Measurements from ENCODE around the gene CIB4. TPM values are rescaled to one million over a fixed set of nuclear protein-coding genes. Genes with fewer than 3 reads are reported as not detected.

The CIB4 gene
- total RNA-seq (not detected), polyA plus RNA-seq (not detected), total RNA-seq (not detected)

GRCh38 chr2:26640781-26641564, at the start of gene CIB4:
Gene CIB4, minus strand, starts transcription at chr2:26641366. Its CDS starts 52 bp downstream, at chr2:26641314.
- ChIA-PET POLR2A (no interaction called here), CTCF (no interaction called here)
- H3K36me3 Mint-ChIP-seq, result peaks cover 0 to 3% (median 0%) of the 10 kb centered on the region in 5 donors
- no peak within 1 kb of the TSS for H3K27ac Mint-ChIP-seq
- no peak for DNase-seq
- Histone ChIP-seq H3K4me3 (ENCODE audit: low read length) (no peak within 1 kb of the TSS), H3K9me3 (ENCODE audit: control insufficient read depth in 2 of 3, low read length in 3 of 3) (no peaks in the 10 kb centered on the region), H3K36me3 (ENCODE audit: control insufficient read depth in 2 of 3, insufficient read depth in 3 of 3, low read length in 3 of 3) (no peaks in the 10 kb centered on the region), H3K27me3 (ENCODE audit: control insufficient read depth in 2 of 2, insufficient read depth in 2 of 2, low read length in 2 of 2) (no peaks in the 10 kb centered on the region), H3K27ac (ENCODE audit: low read depth, low read length) (no peak within 1 kb of the TSS), H3K4me1 (ENCODE audit: control insufficient read depth in 2 of 2, insufficient read depth in 2 of 2, low read length in 2 of 2) (no peaks in the 10 kb centered on the region)
- H3K4me3 Mint-ChIP-seq, result no peak within 1 kb of the TSS
- no peak for ATAC-seq
- intact Hi-C loops (cut with micrococcal nuclease), result no loop called here
- H3K27me3 Mint-ChIP-seq, result peaks cover 19 to 41% (median 32%) of the 10 kb centered on the region in 5 donors
- H3K9me3 Mint-ChIP-seq, result no peaks in the 10 kb centered on the region
- peaks cover 0 to 4% (median 0%) of the 10 kb centered on the region in 7 donors for H3K4me1 Mint-ChIP-seq

- no peak for DNase-seq
- Mint-ChIP-seq H3K36me3 (no peaks in the 10 kb centered on the region), H3K4me1 (peaks cover 0 to 8% (median 0%) of the 10 kb centered on the region in 7 donors), H3K27ac (no peak overlapping the region), H3K9me3 (peaks cover 0 to 5% (median 0%) of the 10 kb centered on the region in 11 donors), H3K4me3 (no peak overlapping the region), H3K27me3 (peaks cover 49 to 67% (median 57%) of the 10 kb centered on the region in 5 donors)
- intact Hi-C loops (cut with micrococcal nuclease), result no loop called here
- Histone ChIP-seq H3K9me3 (ENCODE audit: control insufficient read depth in 2 of 3, low read length in 3 of 3) (no peaks in the 10 kb centered on the region), H3K27ac (ENCODE audit: low read depth, low read length) (no peak overlapping the region), H3K36me3 (ENCODE audit: control insufficient read depth in 2 of 3, insufficient read depth in 3 of 3, low read length in 3 of 3) (no peaks in the 10 kb centered on the region), H3K4me3 (ENCODE audit: low read length) (no peak overlapping the region), H3K4me1 (ENCODE audit: control insufficient read depth in 2 of 2, insufficient read depth in 2 of 2, low read length in 2 of 2) (no peaks in the 10 kb centered on the region), H3K27me3 (ENCODE audit: control insufficient read depth in 2 of 2, insufficient read depth in 2 of 2, low read length in 2 of 2) (no peaks in the 10 kb centered on the region)
- POLR2A ChIA-PET, result no interaction called here
- no peak for ATAC-seq
- CTCF ChIA-PET, result no interaction called here
Measured at GRCh38 chr2:26687801-26688200, 46.6 kb upstream of the CIB4 start.

- Mint-ChIP-seq H3K9me3 (peaks cover 0 to 5% (median 0%) of the 10 kb centered on the region in 11 donors), H3K4me1 (peaks cover 0 to 8% (median 0%) of the 10 kb centered on the region in 7 donors), H3K4me3 (no peak overlapping the region), H3K27me3 (peaks cover 52 to 69% (median 62%) of the 10 kb centered on the region in 5 donors), H3K36me3 (no peaks in the 10 kb centered on the region), H3K27ac (no peak overlapping the region)
- H3K4me1 ChIP-seq (ENCODE audit: control insufficient read depth in 2 of 2, insufficient read depth in 2 of 2, low read length in 2 of 2), result no peaks in the 10 kb centered on the region
- H3K9me3 ChIP-seq (ENCODE audit: control insufficient read depth in 2 of 3, low read length in 3 of 3), result no peaks in the 10 kb centered on the region
- intact Hi-C loops (cut with micrococcal nuclease), result no loop called here
- POLR2A ChIA-PET, result no interaction called here
- ATAC-seq (no peak), DNase-seq (no peak)
- CTCF ChIA-PET, result no interaction called here
- no peaks in the 10 kb centered on the region for H3K27me3 ChIP-seq (ENCODE audit: control insufficient read depth in 2 of 2, insufficient read depth in 2 of 2, low read length in 2 of 2)
- no peaks in the 10 kb centered on the region for H3K36me3 ChIP-seq (ENCODE audit: control insufficient read depth in 2 of 3, insufficient read depth in 3 of 3, low read length in 3 of 3)
- H3K27ac ChIP-seq (ENCODE audit: low read depth, low read length), result no peak overlapping the region
- H3K4me3 ChIP-seq (ENCODE audit: low read length), result no peak overlapping the region
Measured at GRCh38 chr2:26687328-26687727, 46.2 kb upstream of the CIB4 start.

- no peak for ATAC-seq
- no peaks in the 10 kb centered on the region for H3K36me3 ChIP-seq (ENCODE audit: control insufficient read depth in 2 of 3, insufficient read depth in 3 of 3, low read length in 3 of 3)
Measured at GRCh38 chr2:26685989-26686839, 45.0 kb upstream of the CIB4 start.

GRCh38 chr2:26685341-26685740, 44.2 kb upstream of the CIB4 start:
- Histone ChIP-seq H3K4me3 (ENCODE audit: low read length) (no peak overlapping the region), H3K4me1 (ENCODE audit: control insufficient read depth in 2 of 2, insufficient read depth in 2 of 2, low read length in 2 of 2) (no peaks in the 10 kb centered on the region), H3K27me3 (ENCODE audit: control insufficient read depth in 2 of 2, insufficient read depth in 2 of 2, low read length in 2 of 2) (no peaks in the 10 kb centered on the region), H3K27ac (ENCODE audit: low read depth, low read length) (no peak overlapping the region), H3K36me3 (ENCODE audit: control insufficient read depth in 2 of 3, insufficient read depth in 3 of 3, low read length in 3 of 3) (no peaks in the 10 kb centered on the region), H3K9me3 (ENCODE audit: control insufficient read depth in 2 of 3, low read length in 3 of 3) (no peaks in the 10 kb centered on the region)
- Mint-ChIP-seq H3K36me3 (no peaks in the 10 kb centered on the region), H3K4me1 (peaks cover 0 to 8% (median 0%) of the 10 kb centered on the region in 7 donors), H3K27me3 (peaks cover 38 to 58% (median 54%) of the 10 kb centered on the region in 5 donors), H3K9me3 (peaks cover 0 to 5% (median 0%) of the 10 kb centered on the region in 11 donors), H3K27ac (no peak overlapping the region), H3K4me3 (no peak overlapping the region)
- ATAC-seq (no peak), DNase-seq (no peak)
- ChIA-PET CTCF (no interaction called here), POLR2A (no interaction called here)
- intact Hi-C loops (cut with micrococcal nuclease), result no loop called here

More at GRCh38 chr2:26685989-26686839, 45.0 kb upstream of the CIB4 start:
- no peaks in the 10 kb centered on the region for H3K4me1 ChIP-seq (ENCODE audit: control insufficient read depth in 2 of 2, insufficient read depth in 2 of 2, low read length in 2 of 2)
- peaks cover 44 to 65% (median 63%) of the 10 kb centered on the region in 5 donors for H3K27me3 Mint-ChIP-seq
- CTCF ChIA-PET, result no interaction called here
- H3K27ac ChIP-seq (ENCODE audit: low read depth, low read length), result no peak overlapping the region
- H3K27me3 ChIP-seq (ENCODE audit: control insufficient read depth in 2 of 2, insufficient read depth in 2 of 2, low read length in 2 of 2), result no peaks in the 10 kb centered on the region
- no peak for DNase-seq
- no peaks in the 10 kb centered on the region for H3K36me3 Mint-ChIP-seq
- no peaks in the 10 kb centered on the region for H3K9me3 ChIP-seq (ENCODE audit: control insufficient read depth in 2 of 3, low read length in 3 of 3)
- H3K4me3 Mint-ChIP-seq, result no peak overlapping the region
- intact Hi-C loops (cut with micrococcal nuclease), result no loop called here
- POLR2A ChIA-PET, result no interaction called here
- peaks cover 0 to 8% (median 0%) of the 10 kb centered on the region in 7 donors for H3K4me1 Mint-ChIP-seq
- peaks cover 0 to 5% (median 0%) of the 10 kb centered on the region in 11 donors for H3K9me3 Mint-ChIP-seq
- no peak overlapping the region for H3K4me3 ChIP-seq (ENCODE audit: low read length)
- H3K27ac Mint-ChIP-seq, result no peak overlapping the region

GRCh38 chr2:26683583-26683982, 42.4 kb upstream of the CIB4 start:
- Mint-ChIP-seq H3K27me3 (peaks cover 34 to 49% (median 47%) of the 10 kb centered on the region in 5 donors), H3K36me3 (peaks cover 0 to 4% (median 0%) of the 10 kb centered on the region in 5 donors), H3K27ac (no peak overlapping the region), H3K4me1 (peaks cover 0 to 8% (median 0%) of the 10 kb centered on the region in 7 donors), H3K4me3 (no peak overlapping the region), H3K9me3 (peaks cover 0 to 1% (median 0%) of the 10 kb centered on the region in 11 donors)
- Histone ChIP-seq H3K36me3 (ENCODE audit: control insufficient read depth in 2 of 3, insufficient read depth in 3 of 3, low read length in 3 of 3) (no peaks in the 10 kb centered on the region), H3K27ac (ENCODE audit: low read depth, low read length) (no peak overlapping the region), H3K9me3 (ENCODE audit: control insufficient read depth in 2 of 3, low read length in 3 of 3) (no peaks in the 10 kb centered on the region), H3K4me3 (ENCODE audit: low read length) (no peak overlapping the region), H3K4me1 (ENCODE audit: control insufficient read depth in 2 of 2, insufficient read depth in 2 of 2, low read length in 2 of 2) (no peaks in the 10 kb centered on the region), H3K27me3 (ENCODE audit: control insufficient read depth in 2 of 2, insufficient read depth in 2 of 2, low read length in 2 of 2) (no peaks in the 10 kb centered on the region)
- intact Hi-C loops (cut with micrococcal nuclease), result no loop called here
- POLR2A ChIA-PET, result no interaction called here
- ATAC-seq (no peak), DNase-seq (no peak)
- CTCF ChIA-PET, result no interaction called here

Measured in naive thymus-derived CD4-positive, alpha-beta T cell (primary cell).